Endothelial cell of umbilical vein (primary cell): ENCODE results near the gene ZNF418. TPM values are rescaled to one million over a fixed set of nuclear protein-coding genes. Genes with fewer than 3 reads are reported as not detected.
"Not testable (repeated sequence)": the region's sequence is repeated elsewhere in the genome, so short reads cannot be mapped to it uniquely, and the experiment has no call there.

Source experiments
- BruUV-seq: library from RNA; stranded (reverse); fragments of 400-500 nt; replicated peaks from 2 replicates; lab custom pipeline; 2021; lab: Mats Ljungman, UMichigan
- CTCF ChIA-PET: fragments of 300-600, 350-600 bp; sonication (Branson Sonifier 250); formaldehyde crosslinking; loops from one replicate; lab custom pipeline; 2021; ENCODE audit warnings: antibody characterized with exemption, inconsistent platforms; lab: Charles Lee
- POLR2A ChIA-PET: fragments of 300-600, 350-600 bp; sonication (Branson Sonifier 250); formaldehyde crosslinking; loops from one replicate; lab custom pipeline; 2021; ENCODE audit warnings: antibody characterized with exemption, inconsistent platforms; lab: Charles Lee
- DNase-seq: peaks from one replicate; pipeline ENCODE4 v3.0.0-alpha.2; 2011; ENCODE audit warnings: low read depth, low spot score
- FAIRE-seq: peaks from 2 replicates; lab custom pipeline; 2011; peaks lifted over from hg19 to GRCh38; lab: Jason Lieb, UNC
- H2AFZ ChIP-seq: 2 replicates; pipeline ENCODE4 v1.6.0; 2012; ENCODE audit warnings: low read depth, low read length, control low read depth, inconsistent platforms
- H3K27ac ChIP-seq: 2 replicates; pipeline ENCODE4 v1.5.1; 2011; ENCODE audit warnings: low read depth, mild to moderate bottlenecking, control low read depth, low read length, moderate library complexity; ENCODE audit not compliant: insufficient read depth
- H3K27me3 ChIP-seq, 2 experiments: 2 replicates each; pipeline versions ENCODE4 v1.6.0 to v1.6.1; 2011; ENCODE audit warnings: low read length in 2 of 2, mixed read lengths in 1 of 2; ENCODE audit not compliant: control insufficient read depth in 2 of 2, insufficient read depth in 2 of 2
- H3K36me3 ChIP-seq, 2 experiments: 2 replicates in 1 of 2; 3 replicates in 1 of 2; pipeline ENCODE4 v1.5.1; 2011; ENCODE audit warnings: low read length in 2 of 2, mild to moderate bottlenecking in 1 of 2, moderate library complexity in 1 of 2; ENCODE audit not compliant: control insufficient read depth in 2 of 2, insufficient read depth in 2 of 2; ENCODE audit errors: extremely low read depth in 1 of 2
- H3K4me1 ChIP-seq: 3 replicates; pipeline ENCODE4 v1.5.1; 2011; ENCODE audit warnings: mild to moderate bottlenecking, low read length; ENCODE audit not compliant: control insufficient read depth, insufficient read depth; ENCODE audit errors: extremely low read depth
- H3K4me2 ChIP-seq: 2 replicates; pipeline ENCODE4 v1.6.1; 2011; ENCODE audit warnings: low read length, control low read depth, mixed read lengths; ENCODE audit not compliant: insufficient read depth
- H3K4me3 ChIP-seq, 3 experiments: fragments of 200-600 bp in 1 of 3; sonication (generic), shearing (Covaris generic) in 1 of 3; replicated peaks in 1 of 3; 2 replicates each; pipeline ENCODE4 v1.5.1; 2011 to 2016; ENCODE audit warnings: control low read depth in 3 of 3, low read length in 3 of 3, mild to moderate bottlenecking in 2 of 3, inconsistent platforms in 1 of 3, low read depth in 1 of 3, moderate library complexity in 1 of 3; ENCODE audit not compliant: insufficient read depth in 1 of 3
- H3K79me2 ChIP-seq: 2 replicates; pipeline ENCODE4 v1.6.0; 2012; ENCODE audit warnings: low read length, inconsistent platforms; ENCODE audit not compliant: control insufficient read depth, insufficient read depth
- H3K9ac ChIP-seq: replicated peaks from 2 replicates; pipeline ENCODE3; 2011; ENCODE audit warnings: low read length, control low read depth; ENCODE audit not compliant: insufficient read depth; ENCODE audit errors: extremely low read depth
- H3K9me1 ChIP-seq: replicated peaks from 3 replicates; pipeline ENCODE4 v1.6.0; 2011; ENCODE audit warnings: mild to moderate bottlenecking, low read length; ENCODE audit not compliant: control insufficient read depth, insufficient read depth; ENCODE audit errors: extremely low read depth
- H3K9me3 ChIP-seq: replicated peaks from 2 replicates; pipeline ENCODE4 v1.5.1; 2012; ENCODE audit warnings: low read length, inconsistent platforms; ENCODE audit not compliant: control insufficient read depth, insufficient read depth
- H4K20me1 ChIP-seq: replicated peaks from 2 replicates; pipeline ENCODE3; 2011; ENCODE audit warnings: mild to moderate bottlenecking, low read length; ENCODE audit not compliant: control insufficient read depth, insufficient read depth; ENCODE audit errors: extremely low read depth
- CTCF ChIP-seq, 2 donors: IDR thresholded peaks; 1 replicate in 1 of 2; 2 replicates in 1 of 2; pipeline ENCODE4 v1.5.1; 2011; ENCODE audit warnings: low read length in 2 of 2, mild to moderate bottlenecking in 2 of 2, moderate library complexity in 2 of 2, control low read depth in 1 of 2, inconsistent platforms in 1 of 2, low read depth in 1 of 2; ENCODE audit not compliant: insufficient read depth in 1 of 2; ENCODE audit errors: extremely low read depth in 1 of 2
- EZH2 ChIP-seq: IDR thresholded peaks from 2 replicates; pipeline ENCODE4 v1.6.1; 2012; ENCODE audit warnings: borderline replicate concordance, low read depth, mild to moderate bottlenecking, moderate library complexity, low read length, inconsistent platforms; ENCODE audit not compliant: severe bottlenecking
- FOS ChIP-seq: IDR thresholded peaks from 2 replicates; pipeline ENCODE4 v1.6.1; 2011; ENCODE audit warnings: mild to moderate bottlenecking, low read length, moderate library complexity, borderline replicate concordance; ENCODE audit not compliant: insufficient read depth
- GATA2 ChIP-seq: IDR thresholded peaks from 2 replicates; pipeline ENCODE4 v1.7.0; 2011; ENCODE audit warnings: low read depth, mild to moderate bottlenecking, moderate library complexity, mixed read lengths, low read length; ENCODE audit not compliant: insufficient read length, insufficient read depth
- JUN ChIP-seq: IDR thresholded peaks from 2 replicates; pipeline ENCODE4 v1.6.1; 2011; ENCODE audit warnings: borderline replicate concordance, low read depth; ENCODE audit not compliant: insufficient read length, insufficient read depth
- MAX ChIP-seq: IDR thresholded peaks from 2 replicates; pipeline ENCODE4 v1.6.1; 2011; ENCODE audit not compliant: insufficient read depth, insufficient read length
- MYC ChIP-seq: IDR thresholded peaks from one replicate; pipeline ENCODE4 v1.6.1; 2011; ENCODE audit warnings: mild to moderate bottlenecking, low read depth, low read length
- POLR2A ChIP-seq: IDR thresholded peaks from 2 replicates; pipeline ENCODE4 v1.6.1; 2012; ENCODE audit warnings: low read depth, mild to moderate bottlenecking, control low read depth, low read length
- POLR2AphosphoS5 ChIP-seq: IDR thresholded peaks from 2 replicates; pipeline ENCODE4 v1.6.1; 2012; ENCODE audit warnings: low read depth, mild to moderate bottlenecking, control low read depth, low read length, moderate library complexity; ENCODE audit not compliant: insufficient read depth
- dilution Hi-C: fragments of 300-500 bp; cut with MboI; formaldehyde crosslinking; loops from one replicate; pipeline ENCODE4 v1.15.0; 2019; ENCODE audit warnings: low sequenced_read_pairs; ENCODE audit not compliant: extremely low pct_ligation_motif_present
- intact Hi-C: fragments of 100-400 bp; cut with micrococcal nuclease; formaldehyde crosslinking; loops from one replicate; pipeline ENCODE4 v1.10.0; 2022
- polyA plus RNA-seq, 4 experiments: library from polyadenylated mRNA; depleted of rRNA in 3 of 4; stranded (reverse) in 3 of 4; unstranded in 1 of 4; fragments of >200 nt; gene quantifications; 2 replicates each; pipeline versions ENCODE4 v1.2.1 to v1.2.3, GENCODE V29; 2011 to 2012; ENCODE audit warnings: missing spikeins in 1 of 4
- total RNA-seq: library from RNA; stranded (reverse); gene quantifications from 2 replicates; pipeline ENCODE4 v1.2.3, GENCODE V29; 2021

Gene ZNF418
- total and polyA plus RNA-seq, 2 donors (not counting 3 experiments of a cell fraction or from before 2014, with no cell fraction given): 1.7 to 5.4 TPM

- Histone ChIP-seq H3K4me2 (no peak overlapping the region), H3K9me1 (no peaks in the 10 kb centered on the region), H3K36me3 (no peaks in the 10 kb centered on the region), H2AFZ (no peak overlapping the region), H3K27ac (no peak overlapping the region), H3K9me3 (no peaks in the 10 kb centered on the region), H3K27me3 (no peaks in the 10 kb centered on the region), H4K20me1 (no peaks in the 10 kb centered on the region), H3K4me1 (no peaks in the 10 kb centered on the region), H3K4me3 (no peak overlapping the region), H3K79me2 (no peaks in the 10 kb centered on the region), H3K9ac (no peak overlapping the region)
- CTCF ChIA-PET: no interaction called here
- intact Hi-C loops: no loop called here
- POLR2A ChIA-PET: no interaction called here
- DNase-seq: no peak
- no peak for FAIRE-seq
- no TSS peak for BruUV-seq
- dilution Hi-C loops: no loop called here
- TF ChIP-seq JUN (no peak), POLR2AphosphoS5 (no peak), FOS (no peak), MYC (no peak), POLR2A (no peak), EZH2 (no peak), GATA2 (no peak), MAX (no peak), CTCF (IDR thresholded peaks at IDR 0.05; ENCODE audit: extremely low read depth in 1 of 2, insufficient read depth in 1 of 2, low read depth in 1 of 2, low read length in 2 of 2) (no peak)
These were observed 34.9 kb downstream of the ZNF418 start for GRCh38 chr19:57900311-57900710.

GRCh38 chr19:57890706-57891105, 44.5 kb downstream of the ZNF418 start:
- H3K9me3 ChIP-seq, H2AFZ ChIP-seq, H3K79me2 ChIP-seq, H3K9ac ChIP-seq, H3K4me3 ChIP-seq, CTCF ChIA-PET, BruUV-seq, H3K9me1 ChIP-seq, H4K20me1 ChIP-seq, dilution Hi-C loops, H3K27me3 ChIP-seq, DNase-seq, H3K4me2 ChIP-seq, intact Hi-C loops, H3K36me3 ChIP-seq, H3K27ac ChIP-seq, FAIRE-seq, H3K4me1 ChIP-seq, POLR2A ChIA-PET: not testable (repeated sequence)
